ENCODE data around the gene IGFBP3.

IGFBP3 gene

DNA sequence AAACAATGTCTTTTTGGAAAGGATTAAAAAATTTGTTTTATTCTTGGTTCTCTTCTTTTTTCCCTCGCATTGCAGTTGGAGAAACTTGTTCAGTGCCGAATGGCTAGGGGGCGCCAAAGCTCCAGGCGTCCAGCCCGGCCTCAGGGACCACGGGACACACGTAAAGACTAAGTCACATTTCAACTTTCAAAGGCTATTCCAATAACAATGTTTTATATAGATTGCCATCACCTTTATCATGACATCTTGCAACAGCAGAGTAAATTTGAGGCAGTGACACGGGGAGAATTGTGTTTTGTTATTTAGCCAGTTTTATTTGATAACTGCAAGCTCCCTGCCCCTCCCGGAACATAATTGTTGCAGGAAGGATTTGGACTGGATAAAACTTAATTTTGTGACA is 2.2 kb upstream of the IGFBP3 start:
- Histone ChIP-seq H3K4me3 (ENCODE audit: low read depth, low read length) (no peak overlapping the region), H3K4me1 (ENCODE audit: control insufficient read depth, insufficient read depth, low read length) (peaks cover 3% of the 10 kb centered on the region; the same call in 1 of the 2 replicates), H3K9me3 (ENCODE audit: control insufficient read depth, insufficient read depth, low read depth, low read length) (no peaks in the 10 kb centered on the region), H3K36me3 (ENCODE audit: control insufficient read depth in 2 of 2, insufficient read depth in 1 of 2, low read length in 2 of 2) (no peaks in the 10 kb centered on the region), H3K27ac (ENCODE audit: extremely low read depth, low read depth, low read length) (no peak overlapping the region)
- TF ChIP-seq, protein P1, sequence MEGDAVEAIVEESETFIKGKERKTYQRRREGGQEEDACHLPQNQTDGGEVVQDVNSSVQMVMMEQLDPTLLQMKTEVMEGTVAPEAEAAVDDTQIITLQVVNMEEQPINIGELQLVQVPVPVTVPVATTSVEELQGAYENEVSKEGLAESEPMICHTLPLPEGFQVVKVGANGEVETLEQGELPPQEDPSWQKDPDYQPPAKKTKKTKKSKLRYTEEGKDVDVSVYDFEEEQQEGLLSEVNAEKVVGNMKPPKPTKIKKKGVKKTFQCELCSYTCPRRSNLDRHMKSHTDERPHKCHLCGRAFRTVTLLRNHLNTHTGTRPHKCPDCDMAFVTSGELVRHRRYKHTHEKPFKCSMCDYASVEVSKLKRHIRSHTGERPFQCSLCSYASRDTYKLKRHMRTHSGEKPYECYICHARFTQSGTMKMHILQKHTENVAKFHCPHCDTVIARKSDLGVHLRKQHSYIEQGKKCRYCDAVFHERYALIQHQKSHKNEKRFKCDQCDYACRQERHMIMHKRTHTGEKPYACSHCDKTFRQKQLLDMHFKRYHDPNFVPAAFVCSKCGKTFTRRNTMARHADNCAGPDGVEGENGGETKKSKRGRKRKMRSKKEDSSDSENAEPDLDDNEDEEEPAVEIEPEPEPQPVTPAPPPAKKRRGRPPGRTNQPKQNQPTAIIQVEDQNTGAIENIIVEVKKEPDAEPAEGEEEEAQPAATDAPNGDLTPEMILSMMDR (tag by site-specific recombination; IDR thresholded peaks at IDR 0.05), result peak; percentile 41; the same call in 1 of the 2 replicates
- TF ChIP-seq, protein P2, sequence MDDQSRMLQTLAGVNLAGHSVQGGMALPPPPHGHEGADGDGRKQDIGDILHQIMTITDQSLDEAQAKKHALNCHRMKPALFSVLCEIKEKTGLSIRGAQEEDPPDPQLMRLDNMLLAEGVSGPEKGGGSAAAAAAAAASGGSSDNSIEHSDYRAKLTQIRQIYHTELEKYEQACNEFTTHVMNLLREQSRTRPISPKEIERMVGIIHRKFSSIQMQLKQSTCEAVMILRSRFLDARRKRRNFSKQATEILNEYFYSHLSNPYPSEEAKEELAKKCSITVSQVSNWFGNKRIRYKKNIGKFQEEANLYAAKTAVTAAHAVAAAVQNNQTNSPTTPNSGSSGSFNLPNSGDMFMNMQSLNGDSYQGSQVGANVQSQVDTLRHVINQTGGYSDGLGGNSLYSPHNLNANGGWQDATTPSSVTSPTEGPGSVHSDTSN (CRISPR knock-in tag; IDR thresholded peaks at IDR 0.05), result no peak
- peak; percentile 32 for TF ChIP-seq ZNF654 (tag by site-specific recombination; IDR thresholded peaks at IDR 0.05; ENCODE audit: low read depth)
- POLR2A ChIA-PET, result no interaction called here
- CTCF ChIA-PET, result interaction anchor here (0.6 to 3.9 kb wide), 63 partner anchors 8 to 1405 kb away, joined by 3 to 26 read pairs (median 4); no protein-coding TSS in a partner anchor

DNA sequence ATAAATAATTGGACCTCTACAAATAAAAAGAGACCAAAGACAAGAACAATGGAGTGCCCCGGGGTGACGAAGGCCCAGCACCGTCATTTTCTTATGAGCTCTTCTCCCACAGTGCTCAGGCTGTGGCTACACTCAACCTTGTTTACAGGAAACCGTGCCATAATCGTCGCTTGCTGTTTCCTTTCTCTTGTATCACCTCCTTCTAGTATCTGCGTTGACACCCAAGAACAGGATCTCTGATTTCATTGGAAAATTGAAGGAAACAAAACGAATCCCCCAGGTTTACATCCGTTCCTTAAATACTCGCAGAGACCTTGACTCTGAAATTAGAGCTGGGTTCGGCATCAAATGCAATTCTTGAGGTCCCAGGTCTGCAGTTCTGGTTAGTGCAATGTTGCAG is 1.7 kb upstream of the IGFBP3 start:
- H3K4me1 ChIP-seq (ENCODE audit: control insufficient read depth, insufficient read depth, low read length), result peaks cover 3% of the 10 kb centered on the region; the same call in 1 of the 2 replicates
- H3K27ac ChIP-seq (ENCODE audit: extremely low read depth, low read depth, low read length), result no peak overlapping the region
- no peak overlapping the region for H3K4me3 ChIP-seq (ENCODE audit: low read depth, low read length)
- H3K9me3 ChIP-seq (ENCODE audit: control insufficient read depth, insufficient read depth, low read depth, low read length), result no peaks in the 10 kb centered on the region
- CTCF ChIA-PET, result interaction anchor here (0.6 to 3.9 kb wide), 82 partner anchors 8 to 1405 kb away, joined by 3 to 26 read pairs (median 4); no protein-coding TSS in a partner anchor
- H3K36me3 ChIP-seq (ENCODE audit: control insufficient read depth in 2 of 2, insufficient read depth in 1 of 2, low read length in 2 of 2), result no peaks in the 10 kb centered on the region
- 0 out of 2 replicates have a peak, but pooled peaks have one; percentile 19 for TF ChIP-seq ZBTB17 (tag by site-specific recombination; IDR thresholded peaks at IDR 0.05)
- no peak for TF ChIP-seq ZNF423 (tag by site-specific recombination; IDR thresholded peaks at IDR 0.05)
- POLR2A ChIA-PET, result no interaction called here

DNA sequence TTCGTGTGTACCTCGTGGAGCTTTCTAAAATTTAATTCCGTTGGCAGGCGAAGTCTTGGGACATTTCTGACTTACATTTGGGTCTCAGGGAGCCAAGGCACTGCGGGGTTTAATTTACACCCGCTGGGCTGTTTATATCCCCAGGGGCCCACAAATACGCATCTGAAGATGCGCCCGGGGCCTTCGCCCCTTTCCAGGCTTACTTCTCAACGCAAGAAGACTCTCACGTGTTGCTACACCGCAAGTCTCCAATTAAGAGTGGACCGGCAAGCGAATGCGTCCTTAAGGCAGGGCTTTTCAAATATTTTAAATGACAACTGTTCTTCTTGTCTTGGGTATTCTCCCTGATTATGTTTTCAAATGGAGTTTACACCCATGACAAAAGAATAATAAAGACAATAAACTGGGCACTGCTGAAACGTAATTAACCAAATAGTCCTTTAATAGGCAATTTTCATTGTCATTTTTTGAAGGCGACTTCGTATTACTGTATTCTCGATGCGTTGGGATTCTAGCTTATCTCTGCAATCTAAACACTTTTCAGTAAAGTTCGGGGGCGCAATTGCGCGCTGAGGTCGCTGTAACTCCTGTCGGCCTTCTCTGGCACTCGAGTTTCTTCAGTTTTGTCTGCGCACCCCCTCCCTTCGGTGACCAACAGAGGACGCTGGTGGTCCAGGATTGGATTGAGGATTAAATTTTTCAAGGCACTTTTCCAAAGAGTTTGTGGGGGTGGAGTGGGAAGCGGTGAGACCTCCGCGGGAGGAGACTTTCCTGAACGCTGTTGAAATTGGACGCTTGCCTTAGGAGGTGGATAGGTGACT is 837 bp upstream of the IGFBP3 start:
- no peaks in the 10 kb centered on the region for H3K9me3 ChIP-seq (ENCODE audit: control insufficient read depth, insufficient read depth, low read depth, low read length)
- H3K27ac ChIP-seq (ENCODE audit: extremely low read depth, low read depth, low read length), result no peak overlapping the region
- CTCF ChIA-PET, result interaction anchor here (0.6 to 3.9 kb wide), 77 partner anchors 7 to 1406 kb away, joined by 3 to 26 read pairs (median 4); partner anchors contain the start of gene IGFBP1
- H3K36me3 ChIP-seq (ENCODE audit: control insufficient read depth in 2 of 2, insufficient read depth in 1 of 2, low read length in 2 of 2), result no peaks in the 10 kb centered on the region
- peaks cover 3% of the 10 kb centered on the region; the same call in 1 of the 2 replicates for H3K4me1 ChIP-seq (ENCODE audit: control insufficient read depth, insufficient read depth, low read length)
- POLR2A ChIA-PET, result no interaction called here
- H3K4me3 ChIP-seq (ENCODE audit: low read depth, low read length), result peak overlapping the region; percentile 57; the same call in 1 of the 2 replicates
- TF ChIP-seq ZNF521 (tag by site-specific recombination; IDR thresholded peaks at IDR 0.05), result no peak
- TF ChIP-seq, protein P3, sequence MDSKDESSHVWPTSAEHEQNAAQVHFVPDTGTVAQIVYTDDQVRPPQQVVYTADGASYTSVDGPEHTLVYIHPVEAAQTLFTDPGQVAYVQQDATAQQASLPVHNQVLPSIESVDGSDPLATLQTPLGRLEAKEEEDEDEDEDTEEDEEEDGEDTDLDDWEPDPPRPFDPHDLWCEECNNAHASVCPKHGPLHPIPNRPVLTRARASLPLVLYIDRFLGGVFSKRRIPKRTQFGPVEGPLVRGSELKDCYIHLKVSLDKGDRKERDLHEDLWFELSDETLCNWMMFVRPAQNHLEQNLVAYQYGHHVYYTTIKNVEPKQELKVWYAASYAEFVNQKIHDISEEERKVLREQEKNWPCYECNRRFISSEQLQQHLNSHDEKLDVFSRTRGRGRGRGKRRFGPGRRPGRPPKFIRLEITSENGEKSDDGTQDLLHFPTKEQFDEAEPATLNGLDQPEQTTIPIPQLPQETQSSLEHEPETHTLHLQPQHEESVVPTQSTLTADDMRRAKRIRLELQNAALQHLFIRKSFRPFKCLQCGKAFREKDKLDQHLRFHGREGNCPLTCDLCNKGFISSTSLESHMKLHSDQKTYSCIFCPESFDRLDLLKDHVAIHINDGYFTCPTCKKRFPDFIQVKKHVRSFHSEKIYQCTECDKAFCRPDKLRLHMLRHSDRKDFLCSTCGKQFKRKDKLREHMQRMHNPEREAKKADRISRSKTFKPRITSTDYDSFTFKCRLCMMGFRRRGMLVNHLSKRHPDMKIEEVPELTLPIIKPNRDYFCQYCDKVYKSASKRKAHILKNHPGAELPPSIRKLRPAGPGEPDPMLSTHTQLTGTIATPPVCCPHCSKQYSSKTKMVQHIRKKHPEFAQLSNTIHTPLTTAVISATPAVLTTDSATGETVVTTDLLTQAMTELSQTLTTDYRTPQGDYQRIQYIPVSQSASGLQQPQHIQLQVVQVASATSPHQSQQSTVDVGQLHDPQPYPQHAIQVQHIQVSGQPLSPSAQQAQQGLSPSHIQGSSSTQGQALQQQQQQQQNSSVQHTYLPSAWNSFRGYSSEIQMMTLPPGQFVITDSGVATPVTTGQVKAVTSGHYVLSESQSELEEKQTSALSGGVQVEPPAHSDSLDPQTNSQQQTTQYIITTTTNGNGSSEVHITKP (tag by site-specific recombination; IDR thresholded peaks at IDR 0.05), result no peak
- no peak for TF ChIP-seq ZNF354C (tag by site-specific recombination; IDR thresholded peaks at IDR 0.05; ENCODE audit: borderline replicate concordance, low read depth)
- no peak for TF ChIP-seq ZNF626 (tag by site-specific recombination; IDR thresholded peaks at IDR 0.05)
- peak; percentile 84 for TF ChIP-seq ZFHX2 (tag by site-specific recombination; conservative IDR thresholded peaks at IDR 0.05)
- TF ChIP-seq ZEB2 (tag by site-specific recombination; IDR thresholded peaks at IDR 0.05), result no peak
- TF ChIP-seq GLIS1 (tag by site-specific recombination; IDR thresholded peaks at IDR 0.05), result 0 out of 2 replicates have a peak, but pooled peaks have one; percentile 39
- TF ChIP-seq, protein P4, sequence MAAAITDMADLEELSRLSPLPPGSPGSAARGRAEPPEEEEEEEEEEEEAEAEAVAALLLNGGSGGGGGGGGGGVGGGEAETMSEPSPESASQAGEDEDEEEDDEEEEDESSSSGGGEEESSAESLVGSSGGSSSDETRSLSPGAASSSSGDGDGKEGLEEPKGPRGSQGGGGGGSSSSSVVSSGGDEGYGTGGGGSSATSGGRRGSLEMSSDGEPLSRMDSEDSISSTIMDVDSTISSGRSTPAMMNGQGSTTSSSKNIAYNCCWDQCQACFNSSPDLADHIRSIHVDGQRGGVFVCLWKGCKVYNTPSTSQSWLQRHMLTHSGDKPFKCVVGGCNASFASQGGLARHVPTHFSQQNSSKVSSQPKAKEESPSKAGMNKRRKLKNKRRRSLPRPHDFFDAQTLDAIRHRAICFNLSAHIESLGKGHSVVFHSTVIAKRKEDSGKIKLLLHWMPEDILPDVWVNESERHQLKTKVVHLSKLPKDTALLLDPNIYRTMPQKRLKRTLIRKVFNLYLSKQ (tag by site-specific recombination; IDR thresholded peaks at IDR 0.05; ENCODE audit: borderline replicate concordance), result no peak
- TF ChIP-seq ZNF366 (tag by site-specific recombination; conservative IDR thresholded peaks at IDR 0.05), result no peak
- TF ChIP-seq ZNF184 (tag by site-specific recombination; IDR thresholded peaks at IDR 0.05), result no peak
- TF ChIP-seq, protein P5, sequence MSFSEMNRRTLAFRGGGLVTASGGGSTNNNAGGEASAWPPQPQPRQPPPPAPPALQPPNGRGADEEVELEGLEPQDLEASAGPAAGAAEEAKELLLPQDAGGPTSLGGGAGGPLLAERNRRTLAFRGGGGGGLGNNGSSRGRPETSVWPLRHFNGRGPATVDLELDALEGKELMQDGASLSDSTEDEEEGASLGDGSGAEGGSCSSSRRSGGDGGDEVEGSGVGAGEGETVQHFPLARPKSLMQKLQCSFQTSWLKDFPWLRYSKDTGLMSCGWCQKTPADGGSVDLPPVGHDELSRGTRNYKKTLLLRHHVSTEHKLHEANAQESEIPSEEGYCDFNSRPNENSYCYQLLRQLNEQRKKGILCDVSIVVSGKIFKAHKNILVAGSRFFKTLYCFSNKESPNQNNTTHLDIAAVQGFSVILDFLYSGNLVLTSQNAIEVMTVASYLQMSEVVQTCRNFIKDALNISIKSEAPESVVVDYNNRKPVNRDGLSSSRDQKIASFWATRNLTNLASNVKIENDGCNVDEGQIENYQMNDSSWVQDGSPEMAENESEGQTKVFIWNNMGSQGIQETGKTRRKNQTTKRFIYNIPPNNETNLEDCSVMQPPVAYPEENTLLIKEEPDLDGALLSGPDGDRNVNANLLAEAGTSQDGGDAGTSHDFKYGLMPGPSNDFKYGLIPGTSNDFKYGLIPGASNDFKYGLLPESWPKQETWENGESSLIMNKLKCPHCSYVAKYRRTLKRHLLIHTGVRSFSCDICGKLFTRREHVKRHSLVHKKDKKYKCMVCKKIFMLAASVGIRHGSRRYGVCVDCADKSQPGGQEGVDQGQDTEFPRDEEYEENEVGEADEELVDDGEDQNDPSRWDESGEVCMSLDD (tag by site-specific recombination; IDR thresholded peaks at IDR 0.05), result 0 out of 2 replicates have a peak, but pooled peaks have one; percentile 35
- peak; percentile 62 for TF ChIP-seq ZNF654 (tag by site-specific recombination; IDR thresholded peaks at IDR 0.05; ENCODE audit: low read depth)
- no peak for TF ChIP-seq ZXDB (tag by site-specific recombination; IDR thresholded peaks at IDR 0.05)
- TF ChIP-seq ZNF776 (tag by site-specific recombination; IDR thresholded peaks at IDR 0.05; ENCODE audit: borderline replicate concordance), result no peak
